ENCODE measurements around the gene ARHGAP26.
A peak's percentile ranks its signal among the peaks of the same experiment; 100 is the strongest.

Gene ARHGAP26

DNA sequence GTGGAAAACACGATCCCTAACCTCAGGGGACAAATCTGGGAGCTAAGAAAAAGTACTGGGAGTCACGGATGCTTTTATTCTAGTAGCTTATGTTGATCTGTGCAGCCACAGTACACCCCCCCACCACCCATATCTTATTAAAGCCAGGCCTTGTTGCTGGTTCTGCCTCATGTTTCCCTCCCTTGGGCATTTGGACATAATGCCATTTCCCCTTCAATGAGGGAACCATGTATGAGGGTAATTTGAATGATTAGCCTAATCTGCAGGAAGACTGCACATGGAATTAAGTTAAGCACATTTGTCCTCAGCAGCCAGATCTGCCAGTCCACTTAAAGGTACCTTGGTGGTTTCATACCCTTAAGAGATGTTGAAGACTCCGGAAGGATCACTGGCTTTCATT lies 102.0 kb downstream of the ARHGAP26 start:
- no peak for DNase-seq (ENCODE audit: low spot score)

DNA sequence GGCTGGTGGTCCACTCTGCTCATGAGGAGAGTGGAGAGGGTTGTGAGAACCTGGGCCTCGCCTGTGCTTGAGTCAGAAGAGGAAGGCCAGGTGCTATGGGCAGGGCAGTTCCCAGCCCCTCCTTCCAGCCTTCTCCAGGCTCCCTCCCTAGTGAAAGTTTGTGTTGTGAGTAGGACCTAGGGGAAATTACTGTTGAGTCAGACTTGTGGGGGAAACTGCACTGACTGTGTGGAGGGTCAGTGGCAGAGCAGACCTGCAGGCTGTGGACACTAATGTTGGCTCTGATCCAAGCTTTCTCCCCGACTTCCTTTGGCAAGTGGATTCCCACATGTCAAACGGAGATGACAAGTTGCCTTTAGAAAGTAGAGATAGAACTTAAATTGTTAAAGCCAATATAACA lies 102.6 kb downstream of the ARHGAP26 start:
- no peak for DNase-seq (ENCODE audit: low spot score)

DNA sequence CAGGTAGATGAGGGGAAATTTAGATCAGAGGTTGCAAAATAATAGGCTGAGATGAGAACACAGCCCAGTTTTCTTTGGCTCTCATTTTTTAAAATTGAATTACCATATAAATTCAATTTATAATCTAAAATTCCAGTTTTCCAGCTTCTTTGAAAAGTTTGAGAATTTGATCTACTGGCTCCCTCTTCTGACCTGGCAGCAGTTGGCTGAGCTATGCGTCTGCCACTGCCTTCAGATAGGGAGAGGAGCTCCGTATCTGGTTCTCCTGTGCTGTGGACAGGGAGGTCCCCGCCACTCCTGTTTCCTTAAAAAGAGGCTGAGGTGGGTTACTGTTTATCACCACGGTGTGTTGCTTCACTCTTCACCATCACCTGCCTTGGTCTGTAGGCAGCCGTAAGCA lies 103.7 kb downstream of the ARHGAP26 start:
- DNase-seq (ENCODE audit: low spot score): no peak

- DNase-seq (ENCODE audit: low spot score): no peak
Observed at GRCh38 chr5:142874540-142874939, 104.4 kb downstream of the ARHGAP26 start.

DNA sequence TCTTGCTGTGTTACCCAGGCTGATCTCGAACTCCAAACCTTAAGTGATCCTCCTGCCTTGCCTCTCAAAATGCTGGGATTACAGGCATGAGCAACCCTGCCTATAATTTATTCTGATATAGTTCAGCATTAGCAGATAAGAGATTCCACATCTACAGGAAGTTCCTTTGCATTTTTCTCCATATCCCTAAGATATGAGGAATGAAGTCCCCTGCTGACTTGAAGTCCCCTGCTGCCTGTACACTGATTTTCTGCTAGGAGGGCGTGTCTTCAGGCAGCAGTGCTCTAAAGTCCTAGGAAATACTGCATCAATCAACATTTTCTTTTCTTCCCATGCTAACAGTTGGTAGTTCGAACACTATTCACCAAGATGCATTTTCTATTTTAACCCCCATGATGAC lies 105.8 kb downstream of the ARHGAP26 start:
- no peak for DNase-seq (ENCODE audit: low spot score)

GRCh38 chr5:142876817-142877216 lies 106.6 kb downstream of the ARHGAP26 start:
- no peak for DNase-seq (ENCODE audit: low spot score)

GRCh38 chr5:142878111-142878510 lies 107.9 kb downstream of the ARHGAP26 start:
- no peak for DNase-seq (ENCODE audit: low spot score)

DNA sequence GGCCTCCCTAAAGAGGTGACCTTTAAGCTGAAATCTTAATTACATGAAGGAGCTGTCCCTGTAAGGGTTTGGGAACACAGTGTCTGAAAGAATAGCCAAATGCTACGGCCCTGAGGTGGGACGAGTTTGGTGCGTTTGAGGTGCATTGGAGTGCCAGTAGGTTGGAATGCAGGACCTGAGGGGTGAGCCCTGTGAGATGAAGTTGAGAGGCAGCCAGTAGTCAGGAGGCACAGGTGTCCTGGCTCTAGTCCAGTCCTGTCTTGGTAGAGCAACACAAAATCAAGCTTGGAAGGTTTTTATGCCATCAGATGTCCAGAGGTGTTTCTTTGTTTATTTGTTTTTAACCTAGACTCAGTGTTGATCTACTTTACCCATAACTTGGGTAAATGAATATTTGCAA lies 108.5 kb downstream of the ARHGAP26 start:
- DNase-seq (ENCODE audit: low spot score): no peak

- peak; percentile 22 for DNase-seq (ENCODE audit: low spot score)
Observed at GRCh38 chr5:142881076-142881783, 111.1 kb downstream of the ARHGAP26 start.

DNA sequence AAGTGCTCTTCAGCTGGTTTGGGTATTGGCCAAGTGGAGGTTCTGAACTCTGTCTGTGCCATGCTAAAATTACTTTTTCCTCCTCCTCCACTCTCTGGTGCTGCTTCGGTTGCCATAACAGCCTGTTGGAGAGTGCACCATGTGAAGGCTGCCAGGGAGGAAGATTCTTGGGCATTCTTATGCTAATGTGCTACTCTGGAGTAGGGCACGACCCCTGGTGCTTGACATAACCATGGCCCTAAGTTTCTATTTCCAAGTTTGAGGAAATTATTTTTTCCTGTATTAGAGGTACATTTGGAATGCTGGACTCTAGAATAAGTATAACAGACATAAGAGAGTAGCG lies 111.6 kb downstream of the ARHGAP26 start:
- DNase-seq (ENCODE audit: low spot score): no peak

DNA sequence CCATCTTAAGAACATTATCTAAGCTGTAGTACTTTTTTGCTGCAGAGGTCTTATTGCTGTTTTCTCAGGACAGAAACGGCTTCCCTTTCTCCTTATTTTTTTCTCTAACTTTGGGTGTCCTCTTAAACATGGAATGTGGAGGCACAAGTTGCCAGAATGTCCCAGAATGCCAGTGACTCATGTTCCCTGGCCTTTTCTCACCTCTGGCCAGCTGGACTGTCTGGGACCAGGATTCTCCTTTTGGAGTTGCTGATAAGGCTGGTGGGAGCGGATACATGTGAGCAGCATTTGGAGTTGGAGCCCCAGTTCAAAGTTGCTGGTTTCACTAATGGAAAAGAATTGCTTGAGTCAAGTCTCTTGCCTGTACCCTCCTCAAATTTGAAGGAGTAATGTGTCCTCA lies 112.8 kb downstream of the ARHGAP26 start:
- DNase-seq (ENCODE audit: low spot score): no peak

DNA sequence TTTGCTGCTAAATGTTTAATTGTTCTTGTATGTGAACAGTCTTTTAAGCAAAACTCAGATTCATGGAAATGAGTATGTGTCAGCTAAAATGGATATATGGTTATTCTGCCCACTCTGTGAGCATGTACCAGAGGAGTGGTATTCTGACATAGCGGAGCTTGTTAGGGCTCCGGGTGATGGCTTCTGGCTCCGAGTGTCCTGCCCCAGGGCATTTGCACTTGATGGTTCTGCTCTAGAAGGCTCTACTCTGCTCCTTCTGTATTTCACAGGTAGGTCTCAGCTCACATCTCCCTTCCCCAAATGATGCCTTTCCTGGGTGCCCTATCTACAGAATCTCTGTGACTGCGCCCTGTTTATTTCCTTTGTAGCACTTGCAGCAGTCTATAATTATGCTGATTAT lies 113.3 kb downstream of the ARHGAP26 start:
- DNase-seq (ENCODE audit: low spot score): no peak

GRCh38 chr5:142884029-142884428 lies 113.9 kb downstream of the ARHGAP26 start:
- no peak for DNase-seq (ENCODE audit: low spot score)

DNA sequence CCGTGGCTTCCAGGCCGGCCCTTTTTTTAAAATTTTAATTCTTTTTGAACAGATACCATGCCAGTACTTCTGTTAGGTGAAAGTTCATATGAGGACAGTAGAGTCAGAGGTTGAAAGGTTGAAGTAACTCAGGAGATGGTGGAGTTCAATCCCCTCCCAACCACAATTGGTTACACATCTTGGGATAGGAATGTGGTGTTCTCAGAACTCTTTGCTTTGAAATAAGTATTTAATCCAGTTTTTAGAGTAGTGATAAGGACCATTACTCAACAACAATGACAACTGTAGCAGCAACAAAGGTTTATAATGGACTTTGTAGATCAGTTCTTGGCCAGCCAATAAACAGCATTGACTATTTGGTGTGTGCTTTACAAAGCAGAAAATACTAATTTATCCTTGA lies 116.0 kb downstream of the ARHGAP26 start:
- no peak for DNase-seq (ENCODE audit: low spot score)

- no peak for DNase-seq (ENCODE audit: low spot score)
Observed at GRCh38 chr5:142886956-142887355, 116.8 kb downstream of the ARHGAP26 start.

DNA sequence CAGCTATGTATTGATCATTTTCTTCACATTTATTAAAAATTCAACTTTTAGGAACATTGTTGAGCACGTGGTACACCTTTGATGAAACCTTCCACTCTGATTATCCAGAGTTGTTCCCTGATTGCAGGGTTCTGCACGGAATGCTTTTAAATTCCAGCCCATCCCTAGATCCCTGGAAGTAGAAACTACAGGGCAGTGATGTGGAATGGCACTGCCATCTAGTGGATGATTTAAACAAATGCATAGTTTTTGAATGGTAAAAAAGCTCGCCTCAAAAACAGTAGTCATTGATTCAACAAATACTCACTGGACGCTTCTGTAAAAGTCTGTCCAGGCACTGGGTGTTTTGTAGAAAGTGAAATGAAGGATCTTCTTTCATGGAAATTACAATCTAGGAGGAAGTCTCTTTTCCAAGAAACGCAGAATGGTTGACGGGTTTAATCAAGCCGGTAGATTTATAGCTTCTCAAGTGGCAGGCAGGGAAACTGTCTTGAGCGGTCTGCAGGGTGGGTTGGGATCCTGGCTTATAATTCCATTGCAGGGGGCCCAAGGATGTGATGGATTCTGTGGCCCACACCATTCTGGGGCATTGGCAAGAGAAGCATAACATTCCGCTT lies 118.4 kb downstream of the ARHGAP26 start:
- peak; percentile 20 for DNase-seq (ENCODE audit: low spot score)

DNA sequence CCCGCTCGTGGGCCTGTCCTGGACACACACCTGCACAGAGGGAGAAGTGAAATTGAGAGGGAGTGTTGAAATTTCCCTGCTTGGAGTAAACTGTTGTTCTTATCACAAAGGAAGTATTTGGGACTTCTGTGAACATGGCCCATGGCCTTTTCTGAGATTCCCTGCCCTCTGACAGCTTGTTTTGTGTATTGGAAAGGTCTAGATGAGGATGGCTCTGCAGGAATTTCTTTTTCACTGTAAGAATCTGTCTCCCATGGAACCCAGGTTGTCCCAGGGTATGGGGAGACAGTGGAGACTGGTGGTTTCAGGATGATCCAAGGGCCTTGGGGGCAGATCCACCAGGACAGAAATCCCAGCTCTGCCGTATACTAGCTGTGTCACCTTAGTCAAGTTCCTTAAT lies 121.8 kb downstream of the ARHGAP26 start:
- no peak for DNase-seq (ENCODE audit: low spot score)

DNA sequence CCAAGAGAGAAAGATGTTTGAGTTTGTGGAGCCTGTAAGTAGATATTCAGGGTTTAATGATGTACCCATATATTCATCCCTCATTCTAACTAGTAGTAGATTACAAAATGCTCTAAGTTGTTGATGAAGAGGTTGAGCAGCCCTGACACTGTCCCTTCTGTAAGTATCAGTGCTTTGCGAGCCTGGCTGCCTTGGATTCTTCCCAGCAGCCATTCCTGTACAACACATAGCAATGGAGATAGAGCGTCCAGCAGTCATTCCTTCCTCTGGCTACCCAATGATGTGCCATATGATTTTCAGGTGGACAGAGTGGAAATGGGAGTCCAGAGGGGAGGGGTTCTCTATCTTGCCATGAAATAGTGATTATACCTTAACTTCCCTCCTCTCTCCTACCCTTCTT lies 124.1 kb downstream of the ARHGAP26 start:
- no peak for DNase-seq (ENCODE audit: low spot score)

- DNase-seq (ENCODE audit: low spot score): no peak
Observed at GRCh38 chr5:142894749-142895148, 124.6 kb downstream of the ARHGAP26 start.

DNA sequence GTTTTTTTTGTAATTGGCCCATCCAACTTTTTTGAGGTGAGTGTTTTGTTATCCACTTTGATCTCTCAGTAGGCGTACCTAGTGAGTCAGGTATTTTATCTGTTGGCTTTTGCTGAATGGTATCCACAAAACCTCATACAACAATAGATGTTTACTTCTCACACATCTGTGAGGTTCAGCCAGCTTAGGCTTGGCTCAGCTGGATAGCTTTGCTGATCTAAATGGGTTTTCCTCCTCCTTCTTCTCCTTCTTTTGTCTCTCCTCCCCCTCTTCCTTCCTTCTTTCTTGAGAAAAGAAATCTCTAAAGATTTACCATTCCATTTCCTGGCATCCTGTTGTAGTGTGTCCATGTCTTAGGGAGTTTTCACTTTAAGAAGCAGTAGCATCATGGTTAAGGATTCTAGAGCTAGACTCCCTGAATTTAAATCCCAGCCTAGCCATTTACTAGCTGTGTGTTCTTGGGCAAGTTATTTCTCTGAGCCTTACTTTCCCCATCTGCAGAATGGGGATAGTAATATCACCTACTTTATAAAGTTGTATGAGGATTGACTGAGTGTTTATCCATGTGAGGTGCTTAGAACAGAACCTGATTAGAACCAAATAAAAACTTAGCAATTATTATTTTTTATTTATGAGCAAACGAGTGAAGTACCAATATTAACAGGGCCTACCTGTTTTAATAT lies 126.3 kb downstream of the ARHGAP26 start:
- DNase-seq (ENCODE audit: low spot score): no peak

GRCh38 chr5:142897328-142897727 lies 127.2 kb downstream of the ARHGAP26 start:
- no peak for DNase-seq (ENCODE audit: low spot score)

GRCh38 chr5:142900927-142901326 lies 130.8 kb downstream of the ARHGAP26 start:
- no peak for DNase-seq (ENCODE audit: low spot score)

DNA sequence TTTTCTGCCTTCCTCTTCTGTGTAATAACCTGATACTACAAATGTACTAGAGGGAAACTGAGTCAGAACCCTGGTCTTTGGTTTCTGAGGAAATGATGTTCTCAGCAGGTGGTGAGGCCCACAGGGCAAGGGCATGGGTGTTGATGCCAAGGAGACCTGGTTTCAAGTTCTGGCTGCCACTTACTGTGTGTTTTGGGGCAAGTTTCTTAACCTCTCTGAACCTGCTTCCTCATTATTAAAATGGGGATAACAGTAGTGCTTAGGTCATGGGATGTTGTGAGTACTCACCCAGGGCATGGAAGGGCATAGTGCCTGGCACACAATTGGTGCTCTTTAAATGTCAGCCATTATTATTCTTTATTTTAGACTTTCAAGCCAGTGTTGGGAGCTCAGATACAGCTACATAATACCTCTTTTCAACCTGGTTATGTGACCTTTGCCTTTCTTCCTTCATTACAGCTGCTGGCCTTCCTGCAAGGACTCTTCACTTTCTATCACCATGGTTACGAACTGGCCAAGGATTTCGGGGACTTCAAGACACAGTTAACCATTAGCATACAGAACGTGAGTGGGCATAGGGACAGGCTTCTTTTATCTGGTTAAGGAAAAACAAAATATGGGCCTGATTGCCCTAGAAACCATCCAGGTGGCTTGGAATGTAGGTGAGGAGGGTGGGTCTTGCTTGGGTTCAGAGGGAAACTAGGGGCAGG lies 131.5 kb downstream of the ARHGAP26 start:
- no peak for DNase-seq (ENCODE audit: low spot score)

All from activated CD4-positive, alpha-beta T cell treated with anti-CD3 and anti-CD28 coated beads, Interleukin-2, Interleukin-4, amounts not matched to agents 100 ng/mL and 50 ng/mL, durations not matched to agents 16 hours and 8 hours (primary cell).